ENCODE measurements around the gene WNT9B.
A peak's percentile ranks its signal among the peaks of the same experiment; 100 is the strongest.

The WNT9B gene

DNA sequence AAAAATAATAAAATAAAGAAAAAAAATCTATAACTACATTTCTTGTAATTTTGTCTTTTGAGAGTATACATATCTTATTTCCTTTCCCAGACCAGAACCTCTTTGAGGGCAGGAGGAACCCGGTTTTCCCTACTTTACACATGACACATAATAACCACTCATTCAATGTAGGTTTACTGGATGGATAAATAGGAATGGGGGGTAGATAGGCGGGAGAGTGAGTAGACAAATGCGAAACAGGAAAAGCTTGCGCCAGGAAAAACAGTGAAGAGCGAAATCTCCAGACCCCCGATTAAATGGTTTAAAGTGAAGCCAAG is 71.1 kb downstream of the WNT9B start:
- peak overlapping the region; percentile 72 for H3K4me3 ChIP-seq (ENCODE audit: low read length)
- DNase-seq (ENCODE audit: low read depth): no peak
- no peak for TF ChIP-seq CTCF (conservative IDR thresholded peaks at IDR 0.05; ENCODE audit: low read depth, low read length)

GRCh38 chr17:46922804-46923635 is 71.6 kb downstream of the WNT9B start, which contains the start of gene GOSR2:
Gene GOSR2, plus strand, starts transcription at chr17:46923160. Its CDS starts 33 bp downstream, at chr17:46923193.
- peak; percentile 52 for DNase-seq (ENCODE audit: low read depth)
- H3K4me3 ChIP-seq (ENCODE audit: low read length): peak within 1 kb of the TSS; percentile 72
- TF ChIP-seq CTCF (conservative IDR thresholded peaks at IDR 0.05; ENCODE audit: low read depth, low read length): no peak

DNA sequence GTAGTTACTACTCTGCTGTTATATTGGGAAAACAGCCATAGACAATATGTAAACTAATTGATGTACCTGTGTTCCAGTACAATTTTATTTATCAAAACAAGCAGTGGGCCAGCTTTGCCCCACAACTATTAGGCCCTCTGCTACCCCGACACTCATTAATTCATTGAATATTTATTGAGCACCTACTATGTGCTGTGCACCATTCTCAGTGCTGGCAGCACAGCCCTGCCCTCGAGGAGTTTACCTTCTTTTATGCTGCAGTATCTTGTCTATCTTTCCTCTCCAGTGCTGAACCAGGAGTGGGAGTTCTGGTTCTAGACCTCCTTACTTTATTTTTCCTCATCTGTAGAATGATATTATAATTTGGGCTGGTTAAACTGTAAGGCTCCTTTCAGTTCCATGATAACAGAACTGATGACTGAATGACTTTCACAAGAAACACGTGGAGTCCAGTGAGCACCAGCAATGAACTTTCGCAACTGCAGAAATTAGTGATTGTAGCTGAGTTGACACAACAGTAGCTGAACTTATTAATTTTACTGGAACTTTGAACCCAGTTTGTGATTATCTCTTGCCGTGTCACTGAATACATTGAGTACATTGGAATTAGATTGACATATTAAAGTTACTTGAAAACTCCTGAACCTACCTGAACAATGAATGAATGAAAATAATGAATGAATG is 73.9 kb downstream of the WNT9B start:
- H3K4me3 ChIP-seq (ENCODE audit: low read length): no peak overlapping the region
- no peak for DNase-seq (ENCODE audit: low read depth)
- no peak for TF ChIP-seq CTCF (conservative IDR thresholded peaks at IDR 0.05; ENCODE audit: low read depth, low read length)

DNA sequence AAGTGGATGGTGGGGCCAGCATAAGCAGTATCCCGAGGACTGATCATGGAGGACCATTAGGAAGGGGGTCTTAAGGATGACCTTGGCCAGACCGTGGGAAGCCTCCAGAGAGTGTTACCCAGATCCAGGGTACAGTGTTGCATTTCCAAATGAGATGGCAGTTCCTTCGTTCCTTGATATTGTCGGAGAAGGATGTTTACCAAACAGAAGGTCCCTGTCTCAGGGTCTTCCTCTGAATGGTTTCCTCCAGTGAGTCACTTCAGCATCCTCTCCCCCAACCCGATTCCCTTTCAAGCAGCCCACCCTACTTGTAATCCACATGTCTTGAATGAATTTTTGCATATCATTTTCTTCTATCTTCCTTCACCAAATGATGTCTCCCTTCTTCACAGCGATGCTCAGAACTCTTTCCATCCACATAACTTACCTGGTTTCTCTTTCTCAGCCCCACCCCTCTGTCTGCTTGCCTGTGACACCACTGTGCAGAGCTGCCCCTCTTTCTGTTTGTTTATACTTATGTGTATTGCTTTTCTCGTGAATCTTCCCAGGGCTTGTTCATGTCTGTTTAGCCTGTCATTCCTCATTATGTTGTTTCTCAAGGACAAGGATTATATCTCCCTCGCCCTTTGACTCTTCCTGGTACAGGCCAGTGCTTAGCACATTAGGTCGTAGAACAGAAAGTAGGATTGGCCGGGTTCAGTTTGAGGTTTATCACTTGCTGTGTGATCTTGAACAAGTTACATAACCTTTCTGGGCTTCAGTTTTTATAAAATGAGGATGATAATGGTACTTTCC is 77.3 kb downstream of the WNT9B start:
- DNase-seq (ENCODE audit: low read depth): no peak
- TF ChIP-seq CTCF (conservative IDR thresholded peaks at IDR 0.05; ENCODE audit: low read depth, low read length): no peak
- no peak overlapping the region for H3K4me3 ChIP-seq (ENCODE audit: low read length)

- peak; percentile 84 for DNase-seq (ENCODE audit: low read depth)
- no peak overlapping the region for H3K4me3 ChIP-seq (ENCODE audit: low read length)
- TF ChIP-seq CTCF (conservative IDR thresholded peaks at IDR 0.05; ENCODE audit: low read depth, low read length): no peak
These were observed 78.0 kb downstream of the WNT9B start for GRCh38 chr17:46929413-46929812.

DNA sequence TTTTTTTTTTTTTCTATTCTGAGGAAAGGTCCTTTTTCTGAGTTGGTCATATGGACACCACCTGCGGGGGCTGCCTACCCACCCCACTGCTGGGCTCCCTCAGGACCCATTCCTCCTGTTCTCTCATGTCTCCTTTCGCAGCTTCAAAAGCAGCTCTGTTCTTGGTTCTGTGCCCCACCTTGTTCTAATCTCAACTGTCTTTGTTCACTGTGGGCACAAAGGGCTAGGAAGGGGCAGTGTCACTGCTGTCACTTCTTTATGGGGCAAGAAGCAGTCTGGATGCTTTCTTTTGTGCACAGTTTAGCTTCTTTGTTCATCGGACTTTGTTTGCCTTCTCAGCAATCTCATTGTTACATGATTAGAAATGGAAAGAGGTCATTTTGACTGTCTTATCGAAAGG is 78.7 kb downstream of the WNT9B start:
- TF ChIP-seq CTCF (conservative IDR thresholded peaks at IDR 0.05; ENCODE audit: low read depth, low read length): no peak
- no peak overlapping the region for H3K4me3 ChIP-seq (ENCODE audit: low read length)
- DNase-seq (ENCODE audit: low read depth): no peak

Measured in retinal pigment epithelial cell (primary cell).